Measurements from ENCODE around the gene CEBPG.
A peak's percentile ranks its signal among the peaks of the same experiment; 100 is the strongest.

CEBPG gene

GRCh38 chr19:33405553-33406461, 32.3 kb downstream of the CEBPG start:
- no peak for DNase-seq (ENCODE audit: low read depth)
- TF ChIP-seq CTCF (IDR thresholded peaks at IDR 0.05; ENCODE audit: low read depth, low read length, missing control alignments), result no peak

GRCh38 chr19:33406521-33407139, 33.1 kb downstream of the CEBPG start:
- H3K4me3 ChIP-seq (ENCODE audit: low read depth, low read length), result no peak overlapping the region
- peak; percentile 96 for TF ChIP-seq CTCF (IDR thresholded peaks at IDR 0.05; ENCODE audit: low read depth, low read length, missing control alignments)
- DNase-seq (ENCODE audit: low read depth), result no peak

More at GRCh38 chr19:33405553-33406461, 32.3 kb downstream of the CEBPG start:
- H3K4me3 ChIP-seq (ENCODE audit: low read depth, low read length), result no peak overlapping the region

DNA sequence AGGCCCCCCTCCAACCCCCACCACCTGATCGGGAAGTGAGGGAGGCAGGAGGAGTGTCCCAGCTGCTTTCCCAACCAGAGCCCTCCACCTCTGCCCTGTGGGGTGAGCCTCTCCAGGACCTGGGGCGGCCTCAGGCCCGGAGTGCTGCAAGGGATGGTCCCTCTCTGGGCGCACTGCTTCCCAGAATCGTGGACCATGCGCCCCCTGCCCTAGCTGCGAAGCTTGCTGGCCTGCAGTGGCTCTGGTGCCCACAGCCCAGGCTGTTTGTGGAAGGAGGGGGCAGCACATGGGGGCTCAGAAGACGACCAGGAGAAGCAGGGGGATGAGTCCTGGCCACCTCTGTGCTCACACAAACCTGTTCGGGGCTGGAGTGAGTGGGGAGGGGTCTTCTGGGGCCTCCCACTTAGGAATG, 33.6 kb downstream of the CEBPG start:
- no peak for TF ChIP-seq CTCF (IDR thresholded peaks at IDR 0.05; ENCODE audit: low read depth, low read length, missing control alignments)
- H3K4me3 ChIP-seq (ENCODE audit: low read depth, low read length), result no peak overlapping the region

DNA sequence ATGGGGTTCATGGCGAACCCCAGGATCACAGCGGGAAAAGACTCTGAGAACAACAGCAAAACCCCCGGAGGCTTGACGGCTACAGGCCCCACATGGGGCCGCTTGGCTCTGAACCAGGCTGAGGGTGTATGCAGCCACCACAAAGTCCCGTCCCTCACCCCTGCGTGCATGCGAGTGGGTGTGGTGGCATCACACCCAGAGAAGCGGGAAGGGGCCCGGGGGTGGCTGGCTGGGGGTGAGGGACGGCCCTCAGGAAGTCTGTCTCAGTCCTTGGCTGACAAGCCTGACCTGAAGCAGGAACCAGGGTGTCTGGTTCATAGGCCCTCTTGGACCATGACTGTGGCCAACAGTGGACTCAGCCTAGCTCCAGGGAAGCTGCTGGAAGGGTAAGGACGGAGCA, 34.2 kb downstream of the CEBPG start:
- no peak for TF ChIP-seq CTCF (IDR thresholded peaks at IDR 0.05; ENCODE audit: low read depth, low read length, missing control alignments)
- no peak for DNase-seq (ENCODE audit: low read depth)
- H3K4me3 ChIP-seq (ENCODE audit: low read depth, low read length), result no peak overlapping the region

More for the DNA sequence above, 33.6 kb downstream of the CEBPG start:
- no peak for DNase-seq (ENCODE audit: low read depth)

- TF ChIP-seq CTCF (IDR thresholded peaks at IDR 0.05; ENCODE audit: low read depth, low read length, missing control alignments), result no peak
- DNase-seq (ENCODE audit: low read depth), result no peak
- H3K4me3 ChIP-seq (ENCODE audit: low read depth, low read length), result no peak overlapping the region
Measured at GRCh38 chr19:33408116-33408515, 34.6 kb downstream of the CEBPG start.

- no peak for DNase-seq (ENCODE audit: low read depth)
- no peak overlapping the region for H3K4me3 ChIP-seq (ENCODE audit: low read depth, low read length)
- TF ChIP-seq CTCF (IDR thresholded peaks at IDR 0.05; ENCODE audit: low read depth, low read length, missing control alignments), result no peak
Measured at GRCh38 chr19:33408538-33409434, 35.3 kb downstream of the CEBPG start.
